Suppressor macrophage treated with lipopolysaccharide for 1 hour (primary cell): ENCODE data around the gene VN1R5.
"Not testable (repeated sequence)": the region's sequence is repeated elsewhere in the genome, so short reads cannot be mapped to it uniquely, and the experiment has no call there.

Experiments
- DNase-seq, 3 donors: peaks; one replicate each; pipeline ENCODE4 v3.0.0-alpha.2; 2020 to 2022

The VN1R5 gene

GRCh38 chr1:247255772-247256171, at the start of gene VN1R5:
Gene VN1R5 (plus strand): TSS chr1:247256072.
- not testable (repeated sequence) for DNase-seq

GRCh38 chr1:247209396-247209795, 46.5 kb upstream of the VN1R5 start:
- DNase-seq = peak; percentile 44 to 59 (median 56)

- DNase-seq = no peak
Observed at GRCh38 chr1:247210062-247210375, 45.9 kb upstream of the VN1R5 start.

- peak; percentile 98 to 99 (median 99) for DNase-seq
Observed at GRCh38 chr1:247210376-247211117, 45.3 kb upstream of the VN1R5 start.

DNA sequence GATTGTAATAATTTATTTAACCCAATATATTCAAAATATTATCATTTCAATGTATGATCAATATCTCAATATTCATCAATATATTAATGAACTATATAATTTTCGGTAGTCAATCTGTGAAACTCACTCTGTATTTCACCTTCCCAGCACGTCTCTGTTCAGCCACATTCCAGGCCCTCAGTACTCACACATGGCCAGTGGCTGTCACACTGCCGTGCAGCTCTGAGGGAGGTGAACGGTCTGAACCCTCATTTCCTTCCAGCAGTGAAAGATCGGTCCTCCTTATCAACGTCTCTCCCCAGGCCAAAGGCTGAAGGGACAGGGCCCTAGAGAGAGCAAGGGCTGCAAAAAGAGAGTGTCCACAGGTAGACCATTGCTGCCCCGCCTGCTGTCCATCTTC, 44.5 kb upstream of the VN1R5 start:
- DNase-seq = no peak

GRCh38 chr1:247212012-247212411, 43.9 kb upstream of the VN1R5 start:
- no peak for DNase-seq

DNA sequence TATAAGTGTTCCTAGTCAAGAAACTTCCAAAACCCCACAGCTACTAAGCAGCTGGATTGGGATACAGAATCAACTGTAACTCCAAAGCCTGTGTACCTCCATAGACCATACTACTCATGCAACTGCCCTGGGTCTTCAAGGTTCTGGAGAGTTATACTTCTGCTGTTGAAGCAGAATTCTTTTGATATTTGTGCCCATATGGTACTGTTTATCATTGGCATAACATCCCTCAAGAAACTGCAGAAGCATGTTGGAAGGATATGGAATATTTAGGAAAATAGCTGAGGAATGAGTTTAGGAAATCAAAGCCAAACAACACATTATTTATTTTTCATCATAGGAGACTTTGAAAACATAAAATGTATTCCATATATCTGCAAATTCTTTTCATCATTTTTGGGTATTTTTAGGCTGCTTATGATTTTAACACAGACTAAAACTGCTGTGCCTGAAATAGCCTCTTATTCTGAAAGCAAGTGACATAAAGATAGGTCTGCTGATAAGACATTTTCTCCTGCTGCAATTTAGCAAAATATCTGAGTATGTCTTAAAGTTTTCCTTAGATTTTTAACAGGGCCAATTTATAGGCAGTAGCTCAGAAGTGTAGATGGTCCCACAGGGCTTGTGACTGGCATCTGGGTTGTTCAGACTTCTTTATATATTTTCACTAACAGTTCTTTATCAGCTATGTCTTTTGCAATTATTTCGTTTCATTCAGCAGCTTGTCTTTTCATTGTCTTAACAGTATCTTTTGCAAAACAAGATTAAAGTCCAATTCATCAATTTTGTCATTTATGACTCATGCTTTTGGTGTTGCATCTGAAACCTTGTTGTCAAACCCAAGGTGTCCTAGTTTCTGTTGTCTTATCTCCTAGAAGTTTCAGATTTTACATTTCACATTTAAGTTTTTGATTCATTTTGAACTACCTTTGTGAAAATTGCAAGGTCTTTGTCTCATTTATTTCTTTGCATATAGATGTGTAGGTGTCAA, 43.0 kb upstream of the VN1R5 start:
- no peak for DNase-seq

- no peak for DNase-seq
Observed at GRCh38 chr1:247216261-247216660, 39.6 kb upstream of the VN1R5 start.

- peak; percentile 65 to 86 (median 69) for DNase-seq
Observed at GRCh38 chr1:247218121-247218651, 37.7 kb upstream of the VN1R5 start.

DNA sequence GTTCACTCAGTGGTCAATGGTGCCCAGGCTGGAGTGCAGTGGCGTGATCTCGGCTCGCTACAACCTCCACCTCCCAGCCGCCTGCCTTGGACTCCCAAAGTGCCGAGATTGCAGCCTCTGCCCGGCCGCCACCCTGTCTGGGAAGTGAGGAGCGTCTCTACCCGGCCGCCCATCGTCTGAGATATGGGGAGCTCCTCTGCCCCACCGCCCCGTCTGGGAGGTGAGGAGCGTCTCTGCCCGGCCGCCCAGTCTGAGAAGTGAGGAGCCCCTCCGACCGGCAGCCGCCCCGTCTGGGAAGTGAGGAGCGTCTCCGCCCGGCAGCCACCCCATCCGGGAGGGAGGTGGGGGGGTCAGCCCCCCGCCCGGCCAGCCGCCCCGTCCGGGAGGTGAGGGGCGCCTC, 35.6 kb upstream of the VN1R5 start:
- DNase-seq = not testable (repeated sequence)

DNA sequence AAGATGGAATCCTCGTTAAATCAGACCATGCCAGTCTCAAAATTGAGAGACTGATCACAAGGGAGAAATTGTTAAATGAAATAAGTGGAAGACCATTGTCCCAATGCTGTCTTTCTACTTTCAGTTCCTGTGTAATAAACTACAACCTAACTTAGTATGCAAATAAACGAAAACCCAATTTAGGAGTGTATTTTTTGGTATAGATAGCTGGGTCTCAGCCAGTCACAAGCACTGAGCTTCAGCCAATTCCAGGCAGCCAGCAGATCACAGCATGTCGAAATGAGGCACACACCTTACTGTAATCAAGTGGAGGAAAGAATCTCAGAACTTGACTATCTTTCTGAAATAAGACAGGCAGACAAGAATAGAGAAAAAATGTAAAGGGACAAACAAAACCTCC, 33.0 kb upstream of the VN1R5 start:
- no peak for DNase-seq

GRCh38 chr1:247224822-247225221, 31.1 kb upstream of the VN1R5 start:
- DNase-seq = no peak

DNA sequence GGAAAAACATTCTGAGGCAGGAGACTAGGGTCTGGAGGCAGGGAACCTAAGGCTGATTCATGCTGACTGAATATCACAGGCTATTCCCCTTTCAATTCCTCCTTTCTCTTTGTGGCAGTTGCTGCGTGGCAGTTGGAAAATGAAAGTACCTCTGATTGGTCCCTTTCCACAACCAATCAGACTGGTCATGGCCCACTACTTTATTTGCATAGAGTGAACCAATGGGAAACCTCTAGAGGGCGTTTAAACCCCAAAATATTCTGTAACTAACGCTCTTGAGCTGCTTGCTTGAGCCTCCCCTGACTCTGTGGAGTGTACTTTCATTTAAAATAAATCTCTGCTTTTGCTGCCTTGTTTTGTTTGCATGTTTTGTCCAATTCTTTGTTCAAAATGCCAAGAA, 27.7 kb upstream of the VN1R5 start:
- DNase-seq = peak; percentile 38 to 67 (median 41)

GRCh38 chr1:247241691-247242090, 14.2 kb upstream of the VN1R5 start:
- peak in 2 of 3 donors; percentile 20 to 27 for DNase-seq

DNA sequence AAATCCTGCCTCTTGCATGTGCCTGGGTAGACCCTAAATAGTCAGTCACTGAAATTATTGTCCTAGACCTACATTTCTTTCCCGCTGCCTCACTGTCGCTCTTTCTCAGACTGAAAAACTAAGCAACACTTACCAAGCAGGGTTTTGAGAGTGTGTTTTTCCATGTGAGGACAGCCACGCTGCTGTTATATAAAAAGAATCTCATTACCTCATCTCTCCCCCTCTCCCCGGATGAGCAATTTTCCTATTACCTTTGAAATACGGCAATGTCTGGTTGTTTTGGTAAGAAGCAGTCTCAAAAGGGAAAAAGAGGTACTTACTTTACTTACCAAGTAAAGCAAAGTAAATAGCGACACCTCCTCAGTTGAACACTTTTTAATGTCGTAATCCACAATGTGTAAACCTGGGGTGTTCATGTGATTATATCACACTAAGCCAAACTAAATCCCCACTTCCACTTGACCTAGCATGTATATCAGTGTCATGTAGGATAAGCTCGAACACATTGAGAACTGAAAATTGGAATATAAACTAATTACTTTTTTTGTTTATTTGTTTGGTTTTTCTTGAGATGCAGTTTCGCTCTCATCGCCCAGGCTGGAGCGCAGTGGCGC, 12.2 kb upstream of the VN1R5 start:
- no peak for DNase-seq

GRCh38 chr1:247246325-247247115, 9.4 kb upstream of the VN1R5 start:
- no peak for DNase-seq

DNA sequence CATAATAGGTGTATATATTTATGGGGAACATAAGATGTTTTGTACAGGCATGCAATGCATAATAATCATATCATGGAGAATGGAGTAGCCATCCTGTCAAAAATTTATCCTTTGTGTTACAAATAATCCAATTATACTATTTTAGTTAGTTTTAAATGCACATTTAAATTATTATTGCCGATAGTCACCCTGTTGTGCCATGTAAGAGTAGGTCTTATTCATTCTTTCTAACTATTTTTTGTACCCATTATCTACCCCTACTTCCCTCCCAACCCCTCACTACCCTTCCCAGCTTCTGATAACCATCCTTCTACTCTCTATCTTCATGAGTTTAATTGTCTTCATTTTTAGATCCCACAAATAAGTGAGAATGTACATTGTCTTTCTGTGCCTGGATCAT, 8.3 kb upstream of the VN1R5 start:
- DNase-seq = no peak

GRCh38 chr1:247266053-247266452, 10.2 kb downstream of the VN1R5 start:
- no peak for DNase-seq

GRCh38 chr1:247268390-247269045, 12.6 kb downstream of the VN1R5 start:
- DNase-seq = no peak

GRCh38 chr1:247269133-247269532, 13.3 kb downstream of the VN1R5 start:
- no peak for DNase-seq

- DNase-seq = no peak
Observed at GRCh38 chr1:247270003-247270402, 14.1 kb downstream of the VN1R5 start.

DNA sequence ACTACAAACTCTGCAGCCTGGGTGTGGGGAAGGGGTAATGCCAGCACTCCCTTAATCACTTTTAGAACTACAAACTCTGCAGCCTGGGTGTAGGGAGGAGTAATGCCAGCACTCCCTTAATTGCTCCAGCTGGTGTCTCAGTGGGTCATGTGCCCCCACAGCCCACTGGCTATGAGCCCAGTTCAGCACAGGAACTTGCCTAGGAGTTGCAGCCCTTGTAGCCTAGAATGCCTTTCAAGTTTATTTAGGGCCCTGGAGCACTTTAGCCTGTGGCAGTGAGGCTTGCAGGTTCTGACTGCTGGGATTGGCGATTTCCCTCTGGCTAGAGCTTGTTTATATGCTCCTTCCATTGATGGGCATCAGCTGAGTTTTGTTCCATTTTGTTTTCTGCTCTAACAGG, 17.1 kb downstream of the VN1R5 start:
- DNase-seq = no peak
